Neural progenitor cell (in vitro differentiated cells): ENCODE results near the gene ZNF827. TPM values are rescaled to one million over a fixed set of nuclear protein-coding genes. Genes with fewer than 3 reads are reported as not detected.

Source experiments
- DNase-seq: peaks from one replicate; pipeline ENCODE4 v3.0.0-alpha.2; 2016; ENCODE audit warnings: low spot score
- H2AFZ ChIP-seq: fragments of 200-600 bp; sonication (generic); replicated peaks from 2 replicates; pipeline ENCODE4 v1.6.1; 2016; ENCODE audit warnings: antibody characterized with exemption
- H3F3A ChIP-seq: fragments of 200-600 bp; sonication (generic); 2 replicates; pipeline ENCODE4 v1.6.1; 2016; ENCODE audit warnings: antibody characterized with exemption, low read depth
- H3K27ac ChIP-seq: fragments of 200-600 bp; sonication (generic); 2 replicates; pipeline ENCODE4 v1.5.1; 2016; ENCODE audit warnings: mild to moderate bottlenecking
- H3K27me3 ChIP-seq: fragments of 200-600 bp; sonication (generic); 2 replicates; pipeline ENCODE4 v1.6.1; 2016; ENCODE audit warnings: mild to moderate bottlenecking, moderate library complexity
- H3K36me3 ChIP-seq: fragments of 200-600 bp; sonication (generic); 2 replicates; pipeline ENCODE4 v1.5.1; 2016
- H3K4me1 ChIP-seq: fragments of 200-600 bp; sonication (generic); 2 replicates; pipeline ENCODE4 v1.6.1; 2016; ENCODE audit warnings: mixed run types
- H3K4me2 ChIP-seq: fragments of 200-600 bp; sonication (generic); 2 replicates; pipeline ENCODE4 v1.6.1; 2016
- H3K4me3 ChIP-seq: fragments of 200-600 bp; sonication (generic); 2 replicates; pipeline ENCODE4 v1.5.1; 2016
- H3K79me2 ChIP-seq: fragments of 200-600 bp; sonication (generic); 2 replicates; pipeline ENCODE4 v1.6.1; 2016; ENCODE audit warnings: low read depth
- H3K9ac ChIP-seq: fragments of 200-600 bp; sonication (generic); 2 replicates; pipeline ENCODE4 v1.6.1; 2016
- H3K9me3 ChIP-seq: fragments of 200-600 bp; sonication (generic); 2 replicates; pipeline ENCODE4 v1.5.1; 2016; ENCODE audit warnings: low read depth
- H4K20me1 ChIP-seq: fragments of 200-600 bp; sonication (generic); 2 replicates; pipeline ENCODE4 v1.6.1; 2016; ENCODE audit warnings: low read depth
- H3K27ac Mint-ChIP-seq: 3 replicates; pipeline ENCODE4 v1.8.0; 2021; ENCODE audit warnings: mixed read lengths
- H3K27me3 Mint-ChIP-seq: 2 replicates; pipeline ENCODE4 v1.8.0; 2022; ENCODE audit warnings: low read depth, mild to moderate bottlenecking, inconsistent platforms, moderate library complexity, mixed read lengths; ENCODE audit not compliant: insufficient read depth
- H3K36me3 Mint-ChIP-seq: 3 replicates; pipeline ENCODE4 v1.8.0; 2021; ENCODE audit warnings: mixed read lengths
- H3K4me1 Mint-ChIP-seq: 3 replicates; pipeline ENCODE4 v1.8.0; 2021; ENCODE audit warnings: mixed read lengths
- H3K4me3 Mint-ChIP-seq: 3 replicates; pipeline ENCODE4 v1.8.0; 2021; ENCODE audit warnings: mild to moderate bottlenecking, moderate library complexity, mixed read lengths
- H3K9me3 Mint-ChIP-seq: 3 replicates; pipeline ENCODE4 v1.8.0; 2020; ENCODE audit warnings: mixed read lengths
- CTCF ChIP-seq: fragments of 200-600 bp; sonication (generic); IDR thresholded peaks from 2 replicates; pipeline ENCODE4 v1.5.1; 2017; ENCODE audit warnings: antibody characterized with exemption, mild to moderate bottlenecking
- EZH2 ChIP-seq: fragments of 200-600 bp; sonication (generic); IDR thresholded peaks from 2 replicates; pipeline ENCODE4 v1.6.1; 2017; ENCODE audit warnings: antibody characterized with exemption, mild to moderate bottlenecking, moderate library complexity
- EZH2phosphoT487 ChIP-seq: fragments of 200-600 bp; sonication (generic); IDR thresholded peaks from 2 replicates; pipeline ENCODE4 v1.6.1; 2017; ENCODE audit warnings: antibody characterized with exemption
- total RNA-seq: library from RNA; depleted of rRNA; stranded (reverse); fragments of >200 nt; gene quantifications from 2 replicates; pipeline ENCODE4 v1.2.3, GENCODE V29; 2015; ENCODE audit warnings: low replicate concordance

Gene ZNF827
- total RNA-seq, 1 donor from 2014 or later, result 7.7 TPM

GRCh38 chr4:145863191-145863590 lies 75.4 kb downstream of the ZNF827 start:
- Histone ChIP-seq H3K27ac (no peak overlapping the region), H3K36me3 (no peaks in the 10 kb centered on the region), H3K4me3 (no peak overlapping the region), H4K20me1 (no peaks in the 10 kb centered on the region), H3K9ac (no peak overlapping the region), H2AFZ (no peak overlapping the region), H3K79me2 (no peaks in the 10 kb centered on the region), H3F3A (no peaks in the 10 kb centered on the region), H3K4me1 (no peaks in the 10 kb centered on the region), H3K4me2 (no peak overlapping the region), H3K9me3 (no peaks in the 10 kb centered on the region), H3K27me3 (no peaks in the 10 kb centered on the region)
- TF ChIP-seq EZH2phosphoT487, result no peak
- TF ChIP-seq EZH2, result no peak
- TF ChIP-seq CTCF, result no peak
- peaks cover 14% of the 10 kb centered on the region for H3K4me1 Mint-ChIP-seq
- peaks cover 46% of the 10 kb centered on the region for H3K36me3 Mint-ChIP-seq
- no peaks in the 10 kb centered on the region for H3K9me3 Mint-ChIP-seq
- peaks cover 2% of the 10 kb centered on the region for H3K27me3 Mint-ChIP-seq
- no peak overlapping the region for H3K27ac Mint-ChIP-seq
- H3K4me3 Mint-ChIP-seq, result no peak overlapping the region
- no peak for DNase-seq

- H3K4me3 Mint-ChIP-seq, result no peak overlapping the region
Observed at GRCh38 chr4:145861336-145862318, 77.0 kb downstream of the ZNF827 start.

GRCh38 chr4:145860897-145861296 lies 77.7 kb downstream of the ZNF827 start:
- Histone ChIP-seq H3F3A (no peaks in the 10 kb centered on the region), H2AFZ (no peak overlapping the region), H3K27ac (no peak overlapping the region), H3K36me3 (no peaks in the 10 kb centered on the region), H3K9me3 (no peaks in the 10 kb centered on the region), H4K20me1 (no peaks in the 10 kb centered on the region), H3K27me3 (no peaks in the 10 kb centered on the region), H3K4me2 (no peak overlapping the region), H3K4me1 (no peaks in the 10 kb centered on the region), H3K9ac (no peak overlapping the region), H3K79me2 (no peaks in the 10 kb centered on the region), H3K4me3 (no peak overlapping the region)
- H3K36me3 Mint-ChIP-seq, result peaks cover 38% of the 10 kb centered on the region
- no peak overlapping the region for H3K4me3 Mint-ChIP-seq
- H3K9me3 Mint-ChIP-seq, result no peaks in the 10 kb centered on the region
- H3K27me3 Mint-ChIP-seq, result peaks cover 2% of the 10 kb centered on the region
- no peak for TF ChIP-seq CTCF
- TF ChIP-seq EZH2, result no peak
- no peak for TF ChIP-seq EZH2phosphoT487
- H3K27ac Mint-ChIP-seq, result no peak overlapping the region
- H3K4me1 Mint-ChIP-seq, result peaks cover 11% of the 10 kb centered on the region
- DNase-seq, result no peak

More at GRCh38 chr4:145861336-145862318, 77.0 kb downstream of the ZNF827 start:
- Histone ChIP-seq H3K4me1 (no peaks in the 10 kb centered on the region), H3K4me2 (no peak overlapping the region), H3K9me3 (no peaks in the 10 kb centered on the region), H3K36me3 (no peaks in the 10 kb centered on the region), H3F3A (no peaks in the 10 kb centered on the region), H4K20me1 (no peaks in the 10 kb centered on the region), H3K79me2 (no peaks in the 10 kb centered on the region), H2AFZ (no peak overlapping the region), H3K27ac (no peak overlapping the region), H3K4me3 (no peak overlapping the region), H3K27me3 (no peaks in the 10 kb centered on the region), H3K9ac (no peak overlapping the region)
- peaks cover 2% of the 10 kb centered on the region for H3K27me3 Mint-ChIP-seq
- DNase-seq, result no peak
- no peak overlapping the region for H3K27ac Mint-ChIP-seq
- peaks cover 14% of the 10 kb centered on the region for H3K4me1 Mint-ChIP-seq
- TF ChIP-seq CTCF, result no peak
- no peak for TF ChIP-seq EZH2
- TF ChIP-seq EZH2phosphoT487, result no peak
- peaks cover 39% of the 10 kb centered on the region for H3K36me3 Mint-ChIP-seq
- no peaks in the 10 kb centered on the region for H3K9me3 Mint-ChIP-seq
